Measurements from ENCODE around the gene MDGA2. TPM values are rescaled to one million over a fixed set of nuclear protein-coding genes. Genes with fewer than 3 reads are reported as not detected.

Gene MDGA2
- total and polyA plus RNA-seq, 2 of the 8 experiments (the other 6 are each of a cell fraction or from before 2014, with no cell fraction given) = 0.11 to 0.69 TPM

GRCh38 chr14:46819117-46819516 lies 856.3 kb downstream of the MDGA2 start:
- DNase-seq (ENCODE audit: low read depth in 1 of 2, low spot score in 2 of 2) (no peak), FAIRE-seq (no peak)
- TF ChIP-seq CREB1 (IDR thresholded peaks at IDR 0.05) = no peak
- TF ChIP-seq, protein P1, sequence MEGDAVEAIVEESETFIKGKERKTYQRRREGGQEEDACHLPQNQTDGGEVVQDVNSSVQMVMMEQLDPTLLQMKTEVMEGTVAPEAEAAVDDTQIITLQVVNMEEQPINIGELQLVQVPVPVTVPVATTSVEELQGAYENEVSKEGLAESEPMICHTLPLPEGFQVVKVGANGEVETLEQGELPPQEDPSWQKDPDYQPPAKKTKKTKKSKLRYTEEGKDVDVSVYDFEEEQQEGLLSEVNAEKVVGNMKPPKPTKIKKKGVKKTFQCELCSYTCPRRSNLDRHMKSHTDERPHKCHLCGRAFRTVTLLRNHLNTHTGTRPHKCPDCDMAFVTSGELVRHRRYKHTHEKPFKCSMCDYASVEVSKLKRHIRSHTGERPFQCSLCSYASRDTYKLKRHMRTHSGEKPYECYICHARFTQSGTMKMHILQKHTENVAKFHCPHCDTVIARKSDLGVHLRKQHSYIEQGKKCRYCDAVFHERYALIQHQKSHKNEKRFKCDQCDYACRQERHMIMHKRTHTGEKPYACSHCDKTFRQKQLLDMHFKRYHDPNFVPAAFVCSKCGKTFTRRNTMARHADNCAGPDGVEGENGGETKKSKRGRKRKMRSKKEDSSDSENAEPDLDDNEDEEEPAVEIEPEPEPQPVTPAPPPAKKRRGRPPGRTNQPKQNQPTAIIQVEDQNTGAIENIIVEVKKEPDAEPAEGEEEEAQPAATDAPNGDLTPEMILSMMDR (IDR thresholded peaks at IDR 0.05; ENCODE audit: control extremely low read depth in 1 of 3, insufficient read depth in 1 of 3, low read depth in 1 of 3, low read length in 3 of 3) = no peak

More at GRCh38 chr14:46819117-46819516, 856.3 kb downstream of the MDGA2 start:
- H3K79me2 ChIP-seq (ENCODE audit: control insufficient read depth in 1 of 2, insufficient read depth in 2 of 2, low read length in 2 of 2) = no peaks in the 10 kb centered on the region
- H2AK5ac ChIP-seq (ENCODE audit: low read depth, low read length) = no peak overlapping the region
- no peak overlapping the region for H2BK20ac ChIP-seq (ENCODE audit: low read length)
- no peak overlapping the region for H3K27ac ChIP-seq (ENCODE audit: low read depth, low read length)
- H2BK120ac ChIP-seq (replicated peaks; ENCODE audit: low read depth, low read length) = no peak overlapping the region
- H3K23ac ChIP-seq (ENCODE audit: insufficient read length) = no peak overlapping the region
- H3K56ac ChIP-seq (replicated peaks; ENCODE audit: insufficient read length, low read depth, low read length) = no peak overlapping the region
- H3K36me3 ChIP-seq (ENCODE audit: control insufficient read depth in 2 of 4, insufficient read depth in 4 of 4, low read length in 3 of 4) = no peaks in the 10 kb centered on the region
- H2BK5ac ChIP-seq (ENCODE audit: low read depth, low read length) = no peak overlapping the region
- H3K9ac ChIP-seq (replicated peaks in 1 of 4; ENCODE audit: extremely low read depth in 1 of 4, low read depth in 3 of 4, low read length in 3 of 4) = no peak overlapping the region
- no peak overlapping the region for H2BK15ac ChIP-seq (ENCODE audit: low read length)
- H3K79me1 ChIP-seq (ENCODE audit: low read depth, low read length) = no peaks in the 10 kb centered on the region
- no peaks in the 10 kb centered on the region; a peak in 1 of 4 replicates for H3K9me3 ChIP-seq (ENCODE audit: insufficient read depth in 2 of 2, low read depth in 1 of 2, low read length in 1 of 2)
- H2AFZ ChIP-seq (ENCODE audit: low read length) = no peak overlapping the region
- H4K91ac ChIP-seq (replicated peaks; ENCODE audit: insufficient read length, low read length) = no peak overlapping the region
- H4K20me1 ChIP-seq (replicated peaks in 1 of 2; ENCODE audit: control insufficient read depth in 1 of 2, insufficient read depth in 2 of 2, low read length in 2 of 2) = no peaks in the 10 kb centered on the region
- H3K14ac ChIP-seq (ENCODE audit: insufficient read length) = no peak overlapping the region
- no peaks in the 10 kb centered on the region for H3K23me2 ChIP-seq (ENCODE audit: low read depth, low read length)
- H4K5ac ChIP-seq (ENCODE audit: insufficient read length, low read depth, low read length) = no peak overlapping the region
- no peaks in the 10 kb centered on the region for H3K27me3 ChIP-seq (replicated peaks in 1 of 4; ENCODE audit: control insufficient read depth in 3 of 4, extremely low read depth in 1 of 4, insufficient read depth in 3 of 4, low read length in 3 of 4)
- H3K4me3 ChIP-seq (ENCODE audit: extremely low read depth in 1 of 4, insufficient read depth in 2 of 4, low read depth in 3 of 4, low read length in 4 of 4) = no peak overlapping the region
- peaks cover 0 to 3% (median 1%) of the 10 kb centered on the region in 4 experiments; a peak in 3 of 7 replicates for H3K4me1 ChIP-seq (replicated peaks in 1 of 4; ENCODE audit: control insufficient read depth in 3 of 4, insufficient read depth in 4 of 4, low read length in 3 of 4)
- POLR2A ChIA-PET (ENCODE audit: partially characterized antibody) = no interaction called here
- no peak overlapping the region for H3K4ac ChIP-seq (replicated peaks; ENCODE audit: insufficient read length, low read depth, low read length)
- WGBS, 2 experiments (ENCODE audit: extremely low coverage in 1 of 2, insufficient coverage in 1 of 2, insufficient read length in 1 of 2, insufficient replicate concordance in 2 of 2, low coverage in 1 of 2, low lambda C conversion rate in 2 of 2, missing lambda C conversion rate in 1 of 2) = 92% methylated on average over 6 of the region's 9 CpGs; no CpG with 5 or more reads in 1 of the 2 experiments
- no peak overlapping the region; the same call in 1 of the 2 replicates for H3K18ac ChIP-seq (ENCODE audit: extremely low read depth, low read length)
- no peak overlapping the region; the same call in 1 of the 2 replicates for H4K8ac ChIP-seq (ENCODE audit: extremely low read depth, insufficient read depth, low read length)
- CTCF ChIA-PET (ENCODE audit: partially characterized antibody) = interaction anchor here (1.3 kb wide), 1 partner anchor 12 kb away, joined by 3 read pairs; no protein-coding TSS in a partner anchor
- no peak overlapping the region for H3K4me2 ChIP-seq (ENCODE audit: insufficient read depth in 1 of 2, low read depth in 2 of 2, low read length in 2 of 2)
- H2BK12ac ChIP-seq (ENCODE audit: low read depth, low read length) = no peak overlapping the region

Data from H1 (cell line).